ENCODE data around the gene CORO6.

GRCh38 chr17:29615048-29615385 is 7.7 kb downstream of the CORO6 start:
- no peak for TF ChIP-seq CTCF (conservative IDR thresholded peaks at IDR 0.05; ENCODE audit: low read depth, low read length)
- no peak for TF ChIP-seq POLR2A (IDR thresholded peaks at IDR 0.05; ENCODE audit: low read depth, low read length)
- no peak for TF ChIP-seq MAFK (IDR thresholded peaks at IDR 0.05; ENCODE audit: low read depth, low read length)
- no peak for TF ChIP-seq CHD1 (IDR thresholded peaks at IDR 0.05; ENCODE audit: low read depth, low read length)
- TF ChIP-seq BHLHE40 (IDR thresholded peaks at IDR 0.05; ENCODE audit: low read depth, low read length): no peak
- no peak for TF ChIP-seq RCOR1 (IDR thresholded peaks at IDR 0.05; ENCODE audit: insufficient replicate concordance, low read length)
- TF ChIP-seq ELK1 (IDR thresholded peaks at IDR 0.05; ENCODE audit: borderline replicate concordance, low read depth, low read length): no peak
- TF ChIP-seq RAD21 (IDR thresholded peaks at IDR 0.05; ENCODE audit: low read length): no peak
